B cell (primary cell): ENCODE results near the gene NFASC. TPM values are rescaled to one million over a fixed set of nuclear protein-coding genes. Genes with fewer than 3 reads are reported as not detected.

Experiments
- ATAC-seq: fragments of 200-7000 bp; cut with Tn5 transposase; one replicate; pipeline ENCODE4 v1.10.0; 2021; ENCODE audit warnings: low read depth, mild to moderate bottlenecking, moderate number of reproducible peaks, moderate library complexity
- CTCF ChIA-PET: fragments of 350-600 bp; sonication (Branson Sonifier 250); formaldehyde crosslinking; loops from one replicate; lab custom pipeline; 2021; ENCODE audit warnings: antibody characterized with exemption, inconsistent platforms; lab: Charles Lee
- POLR2A ChIA-PET: fragments of 350-600 bp; sonication (Branson Sonifier 250); formaldehyde crosslinking; loops from one replicate; lab custom pipeline; 2021; ENCODE audit warnings: antibody characterized with exemption; lab: Charles Lee
- DNase-seq: peaks from one replicate; pipeline ENCODE4 v3.0.0; 2013
- H2AFZ ChIP-seq: 2 replicates; pipeline ENCODE4 v1.6.1; 2012; ENCODE audit warnings: mild to moderate bottlenecking, low read depth, low read length; ENCODE audit not compliant: insufficient read depth, poor library complexity, severe bottlenecking
- H3K27ac ChIP-seq, 2 donors: 1 replicate in 1 of 2; 2 replicates in 1 of 2; pipeline ENCODE4 v1.5.1; 2012 to 2013; ENCODE audit warnings: low read length in 2 of 2, mild to moderate bottlenecking in 2 of 2, moderate library complexity in 1 of 2
- H3K27me3 ChIP-seq, 4 experiments: fragments of 200-600 bp in 1 of 4; sonication (generic) in 1 of 4; replicated peaks in 1 of 4; 1 replicate in 2 of 4; 2 replicates in 2 of 4; pipeline versions ENCODE4 v1.6.1 to v1.7.0; 2013 to 2016; ENCODE audit warnings: low read length in 3 of 4, mild to moderate bottlenecking in 2 of 4, mixed read lengths in 1 of 4, moderate library complexity in 1 of 4; ENCODE audit not compliant: insufficient read depth in 4 of 4, control insufficient read depth in 3 of 4; ENCODE audit errors: control extremely low read depth in 1 of 4
- H3K36me3 ChIP-seq, 2 experiments: replicated peaks in 1 of 2; 1 replicate in 1 of 2; 2 replicates in 1 of 2; pipeline versions ENCODE4 v1.6.1 to v1.7.1; 2013; ENCODE audit warnings: low read length in 1 of 2; ENCODE audit not compliant: insufficient read depth in 2 of 2, control insufficient read depth in 1 of 2; ENCODE audit errors: control extremely low read depth in 1 of 2, extremely low read depth in 1 of 2
- H3K4me1 ChIP-seq, 2 donors: fragments of 200-600 bp in 1 of 2; sonication (generic) in 1 of 2; 1 replicate in 1 of 2; 2 replicates in 1 of 2; pipeline versions ENCODE4 v1.5.1 to v1.6.1; 2013 to 2017; ENCODE audit warnings: low read length in 2 of 2; ENCODE audit not compliant: control insufficient read depth in 2 of 2, insufficient read depth in 2 of 2
- H3K4me2 ChIP-seq: replicated peaks from 2 replicates; pipeline ENCODE3; 2012; ENCODE audit warnings: mild to moderate bottlenecking, low read depth, low read length; ENCODE audit not compliant: poor library complexity, severe bottlenecking
- H3K4me3 ChIP-seq, 5 experiments: fragments of 200-600 bp in 1 of 5; sonication (generic) in 1 of 5; 1 replicate in 3 of 5; 2 replicates in 2 of 5; pipeline versions ENCODE4 v1.5.1 to v1.7.0; 2011 to 2016; ENCODE audit warnings: low read length in 4 of 5, mild to moderate bottlenecking in 4 of 5, low read depth in 2 of 5, control low read depth in 1 of 5, moderate library complexity in 1 of 5; ENCODE audit not compliant: insufficient read depth in 1 of 5; ENCODE audit errors: control extremely low read depth in 1 of 5, extremely low read depth in 1 of 5
- H3K79me2 ChIP-seq: fragments of 200-600 bp; sonication (generic); one replicate; pipeline ENCODE4 v1.6.0; 2016; ENCODE audit warnings: low read length; ENCODE audit not compliant: control insufficient read depth, insufficient read depth
- H3K9ac ChIP-seq: fragments of 200-600 bp; sonication (generic); 2 replicates; pipeline ENCODE4 v1.6.1; 2017; ENCODE audit warnings: mild to moderate bottlenecking, low read length, moderate library complexity
- H3K9me3 ChIP-seq, 3 donors: one replicate each; pipeline versions ENCODE4 v1.6.1 to v1.7.1; 2013; ENCODE audit warnings: low read length in 2 of 3; ENCODE audit not compliant: control insufficient read depth in 2 of 3, insufficient read depth in 1 of 3; ENCODE audit errors: control extremely low read depth in 1 of 3
- H4K20me1 ChIP-seq: 2 replicates; pipeline ENCODE4 v1.6.0; 2012; ENCODE audit warnings: mild to moderate bottlenecking, low read length; ENCODE audit not compliant: insufficient read depth, control insufficient read depth, poor library complexity, severe bottlenecking
- H3K27ac Mint-ChIP-seq: one replicate; pipeline ENCODE4 v1.8.0; 2021; ENCODE audit warnings: mixed read lengths
- H3K27me3 Mint-ChIP-seq: one replicate; pipeline ENCODE4 v1.8.0; 2021; ENCODE audit warnings: mixed read lengths
- H3K4me1 Mint-ChIP-seq: one replicate; pipeline ENCODE4 v1.8.0; 2021; ENCODE audit warnings: mixed read lengths
- H3K4me3 Mint-ChIP-seq: one replicate; pipeline ENCODE4 v1.8.0; 2021; ENCODE audit warnings: mixed read lengths
- H3K9me3 Mint-ChIP-seq: one replicate; pipeline ENCODE4 v1.8.0; 2022; ENCODE audit warnings: mixed read lengths; ENCODE audit not compliant: insufficient read depth
- CTCF ChIP-seq: fragments of 200-600 bp; IDR thresholded peaks from one replicate; pipeline ENCODE4 v1.8.0; 2022; ENCODE audit warnings: antibody characterized with exemption, mild to moderate bottlenecking
- EZH2 ChIP-seq: IDR thresholded peaks from 2 replicates; pipeline ENCODE4 v1.6.1; 2012; ENCODE audit warnings: borderline replicate concordance, low read depth, mild to moderate bottlenecking, moderate library complexity, low read length; ENCODE audit not compliant: insufficient read depth, poor library complexity, severe bottlenecking
- WGBS: methylation state at CpG from one replicate; pipeline ENCODE4 v1.1.5; 2013; ENCODE audit warnings: missing lambda C conversion rate; ENCODE audit not compliant: insufficient coverage; 5-methylcytosine and 5-hydroxymethylcytosine counted together
- intact Hi-C: fragments of 100-400 bp; cut with micrococcal nuclease; formaldehyde crosslinking; loops from one replicate; pipeline ENCODE4 v1.10.0; 2022
- polyA plus RNA-seq: library from polyadenylated mRNA; depleted of rRNA; stranded (reverse); fragments of >200 nt; gene quantifications from 2 replicates; pipeline ENCODE4 v1.2.3, GENCODE V29; 2012
- total RNA-seq, 2 donors: library from RNA; stranded (reverse); fragments of 120-200 nt in 1 of 2; gene quantifications; 1 replicate in 1 of 2; 2 replicates in 1 of 2; pipeline versions ENCODE4 v1.2.3 to v1.2.4, GENCODE V29; 2013 to 2022

The NFASC gene
- total and polyA plus RNA-seq, 2 donors (not counting 1 experiment from before 2014, with no cell fraction given) = 0.06 to 0.39 TPM

DNA sequence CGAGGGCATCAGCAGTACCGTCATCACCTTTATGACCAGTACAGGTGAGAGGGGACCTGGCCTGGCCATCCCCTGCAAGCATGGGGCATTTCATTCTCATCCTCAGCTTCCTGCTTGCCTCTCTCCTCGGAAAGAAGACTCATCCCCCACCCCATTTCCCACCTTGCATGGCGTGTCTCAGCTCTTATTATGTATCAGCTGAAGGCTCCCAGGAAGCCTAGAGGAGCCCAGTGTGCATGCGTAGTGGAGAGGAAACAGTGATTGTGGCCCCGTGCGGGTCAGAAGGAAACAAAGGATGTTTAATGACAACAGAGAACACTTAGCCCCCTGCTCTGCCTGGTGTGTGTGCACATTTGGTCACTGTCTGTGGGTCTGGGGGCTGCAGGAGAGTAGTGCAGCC lies 132.0 kb downstream of the NFASC start:
- no peak overlapping the region for H3K4me3 Mint-ChIP-seq
- H4K20me1 ChIP-seq = no peaks in the 10 kb centered on the region
- TF ChIP-seq EZH2 (no peak), CTCF (no peak)
- no peaks in the 10 kb centered on the region for H3K4me1 Mint-ChIP-seq
- H2AFZ ChIP-seq = no peak overlapping the region
- no peak overlapping the region for H3K4me3 ChIP-seq
- DNase-seq (no peak), ATAC-seq (no peak)
- H3K9ac ChIP-seq = no peak overlapping the region
- no peaks in the 10 kb centered on the region for H3K9me3 ChIP-seq
- no peaks in the 10 kb centered on the region for H3K79me2 ChIP-seq
- no peak overlapping the region for H3K27ac ChIP-seq
- WGBS = 87% methylated on average over 5 of the region's 7 CpGs
- CTCF ChIA-PET = interaction anchor here (3.2 kb wide), 1 partner anchor 14 kb away, joined by 9 read pairs; no protein-coding TSS in a partner anchor
- no peak overlapping the region for H3K4me2 ChIP-seq
- intact Hi-C loops = no loop called here
- no peaks in the 10 kb centered on the region for H3K4me1 ChIP-seq
- H3K27me3 Mint-ChIP-seq = peaks cover 39% of the 10 kb centered on the region
- H3K9me3 Mint-ChIP-seq = no peaks in the 10 kb centered on the region
- H3K27ac Mint-ChIP-seq = no peak overlapping the region
- POLR2A ChIA-PET = no interaction called here
- peaks cover 0 to 2% (median 0%) of the 10 kb centered on the region in 4 experiments for H3K27me3 ChIP-seq
- H3K36me3 ChIP-seq = no peaks in the 10 kb centered on the region

DNA sequence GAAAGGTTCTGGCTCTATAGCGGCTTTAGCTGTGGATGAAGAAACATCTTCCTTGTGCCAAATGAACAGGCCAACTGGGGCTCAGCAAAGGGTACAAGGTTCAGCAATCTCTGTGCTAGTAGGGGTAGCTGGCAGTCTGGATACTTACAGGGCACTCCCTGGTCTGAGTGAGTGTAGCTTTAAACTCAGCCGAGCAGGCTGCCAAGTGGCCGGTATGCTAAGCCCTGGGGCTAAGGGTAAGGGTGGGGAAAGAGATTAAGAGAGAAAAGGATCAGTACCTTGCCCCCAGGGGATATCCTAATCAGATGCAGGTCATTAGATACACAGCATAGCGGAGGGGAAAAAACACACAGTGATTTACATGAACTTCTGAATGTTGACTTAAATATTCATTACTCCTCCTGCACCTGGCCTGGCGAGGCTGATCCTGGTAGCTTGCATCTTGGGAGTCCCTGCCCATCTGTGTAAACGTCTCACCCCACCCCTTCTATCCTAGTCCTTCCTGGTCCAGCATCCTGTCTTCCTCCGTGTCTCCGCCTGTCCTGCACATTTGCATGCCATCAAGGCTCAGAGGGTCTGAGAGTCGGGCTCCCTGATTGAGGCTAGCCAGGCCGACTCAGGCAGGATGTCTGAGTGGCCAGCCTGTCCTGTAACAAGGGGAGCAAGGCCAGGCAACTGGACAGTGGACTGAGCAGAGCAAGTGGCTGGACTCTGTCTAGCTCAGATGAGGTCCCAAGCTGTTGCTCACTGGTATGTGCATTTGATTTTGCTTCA lies 132.9 kb downstream of the NFASC start:
- no peaks in the 10 kb centered on the region for H3K4me1 Mint-ChIP-seq
- H3K27me3 Mint-ChIP-seq = peaks cover 39% of the 10 kb centered on the region
- Histone ChIP-seq H3K9ac (no peak overlapping the region), H3K4me2 (no peak overlapping the region), H3K4me1 (no peaks in the 10 kb centered on the region), H3K27ac (no peak overlapping the region), H3K4me3 (no peak overlapping the region), H3K9me3 (no peaks in the 10 kb centered on the region), H3K27me3 (peaks cover 0 to 2% (median 0%) of the 10 kb centered on the region in 4 experiments), H3K79me2 (no peaks in the 10 kb centered on the region), H2AFZ (no peak overlapping the region), H4K20me1 (no peaks in the 10 kb centered on the region), H3K36me3 (no peaks in the 10 kb centered on the region)
- 85% methylated on average over 10 of the region's 10 CpGs for WGBS
- H3K9me3 Mint-ChIP-seq = no peaks in the 10 kb centered on the region
- TF ChIP-seq CTCF = no peak
- no peak for TF ChIP-seq EZH2
- no peak overlapping the region for H3K4me3 Mint-ChIP-seq
- intact Hi-C loops = no loop called here
- H3K27ac Mint-ChIP-seq = no peak overlapping the region
- POLR2A ChIA-PET = no interaction called here
- CTCF ChIA-PET = interaction anchor here (3.2 kb wide), 1 partner anchor 15 kb away, joined by 9 read pairs; no protein-coding TSS in a partner anchor
- ATAC-seq (no peak), DNase-seq (no peak)
